HepG2 (cell line): ENCODE data around the gene FNIP2.

Source experiments
- CBFB ChIP-seq: sonication (generic); formaldehyde crosslinking; IDR thresholded peaks from 2 replicates; pipeline ENCODE4 v1.4.0; 2020; ENCODE audit warnings: missing genetic modification reagents
- MTA3 ChIP-seq: sonication (generic); formaldehyde crosslinking; IDR thresholded peaks from 2 replicates; pipeline ENCODE4 v1.4.0; 2020; ENCODE audit warnings: missing genetic modification reagents
- MYNN ChIP-seq: sonication (generic); formaldehyde crosslinking; IDR thresholded peaks from 2 replicates; pipeline ENCODE4 v1.4.0; 2020; ENCODE audit warnings: mild to moderate bottlenecking, low read depth, missing genetic modification reagents
- POLR2A ChIP-seq, 2 experiments: IDR thresholded peaks; 2 replicates each; pipeline ENCODE4 v1.6.1; 2011; ENCODE audit warnings: low read depth in 2 of 2, low read length in 2 of 2, mild to moderate bottlenecking in 1 of 2, moderate library complexity in 1 of 2; ENCODE audit not compliant: insufficient read depth in 1 of 2
- POLR2AphosphoS2 ChIP-seq: IDR thresholded peaks from 2 replicates; pipeline ENCODE4 v1.6.1; 2011; ENCODE audit warnings: low read depth, low read length, improper control_type of control experiment
- SP2 ChIP-seq: sonication (generic); formaldehyde crosslinking; IDR thresholded peaks from 2 replicates; pipeline ENCODE4 v1.5.1; 2020; ENCODE audit warnings: mild to moderate bottlenecking, missing genetic modification reagents
- STAG1 ChIP-seq: sonication (generic); formaldehyde crosslinking; IDR thresholded peaks from 2 replicates; pipeline ENCODE4 v1.4.0; 2020; ENCODE audit warnings: missing genetic modification reagents
- THAP7 ChIP-seq: sonication (generic); formaldehyde crosslinking; IDR thresholded peaks from 2 replicates; pipeline ENCODE4 v1.8.1; 2023; ENCODE audit warnings: mild to moderate bottlenecking, missing genetic modification reagents
- ZBTB25 ChIP-seq: IDR thresholded peaks from 2 replicates; pipeline ENCODE4 v1.6.1; 2018; ENCODE audit warnings: missing genetic modification reagents
- ZNF101 ChIP-seq: sonication (generic); formaldehyde crosslinking; IDR thresholded peaks from 2 replicates; pipeline ENCODE4 v1.4.0; 2020; ENCODE audit warnings: mild to moderate bottlenecking, low read depth, missing genetic modification reagents, borderline replicate concordance
- ZNF687 ChIP-seq: sonication (generic); formaldehyde crosslinking; IDR thresholded peaks from 2 replicates; pipeline ENCODE4 v1.5.1; 2020; ENCODE audit warnings: mild to moderate bottlenecking, missing genetic modification reagents, moderate library complexity

GRCh38 chr4:158912806-158913205 lies 144.0 kb downstream of the FNIP2 start:
- TF ChIP-seq STAG1 (CRISPR knock-in tag) (no peak), POLR2A (IDR thresholded peaks at IDR 0.05; ENCODE audit: insufficient read depth in 1 of 2, low read depth in 2 of 2, low read length in 2 of 2) (no peak), POLR2AphosphoS2 (no peak), CBFB (CRISPR knock-in tag) (no peak), ZNF101 (no peak), SP2 (CRISPR knock-in tag) (no peak), ZBTB25 (CRISPR knock-in tag) (no peak), ZNF687 (CRISPR knock-in tag) (no peak), MTA3 (CRISPR knock-in tag) (no peak), MYNN (CRISPR knock-in tag) (no peak), THAP7 (CRISPR knock-in tag) (no peak)
